ENCODE data around the gene DPP6.

DNA sequence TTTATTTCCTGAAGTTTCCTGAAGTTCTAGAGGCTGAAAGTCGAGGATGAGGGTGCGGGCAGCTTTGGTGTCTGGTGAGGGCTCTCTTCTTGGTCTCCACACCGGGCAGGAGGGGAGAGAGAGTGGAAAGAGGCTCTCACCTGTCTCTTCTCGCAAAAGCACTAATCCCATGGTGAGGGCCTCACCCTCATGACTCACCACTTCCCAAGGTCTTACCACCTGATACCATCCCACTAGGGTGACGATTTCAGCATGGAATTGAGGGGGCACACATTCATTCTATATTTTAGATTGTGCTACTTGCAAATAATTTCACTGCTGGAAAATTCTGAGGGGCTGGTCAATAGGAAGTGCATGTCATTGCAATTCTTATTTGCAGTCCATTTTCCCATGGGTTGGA lies 292.9 kb downstream of the DPP6 start:
- TF ChIP-seq, protein P1, sequence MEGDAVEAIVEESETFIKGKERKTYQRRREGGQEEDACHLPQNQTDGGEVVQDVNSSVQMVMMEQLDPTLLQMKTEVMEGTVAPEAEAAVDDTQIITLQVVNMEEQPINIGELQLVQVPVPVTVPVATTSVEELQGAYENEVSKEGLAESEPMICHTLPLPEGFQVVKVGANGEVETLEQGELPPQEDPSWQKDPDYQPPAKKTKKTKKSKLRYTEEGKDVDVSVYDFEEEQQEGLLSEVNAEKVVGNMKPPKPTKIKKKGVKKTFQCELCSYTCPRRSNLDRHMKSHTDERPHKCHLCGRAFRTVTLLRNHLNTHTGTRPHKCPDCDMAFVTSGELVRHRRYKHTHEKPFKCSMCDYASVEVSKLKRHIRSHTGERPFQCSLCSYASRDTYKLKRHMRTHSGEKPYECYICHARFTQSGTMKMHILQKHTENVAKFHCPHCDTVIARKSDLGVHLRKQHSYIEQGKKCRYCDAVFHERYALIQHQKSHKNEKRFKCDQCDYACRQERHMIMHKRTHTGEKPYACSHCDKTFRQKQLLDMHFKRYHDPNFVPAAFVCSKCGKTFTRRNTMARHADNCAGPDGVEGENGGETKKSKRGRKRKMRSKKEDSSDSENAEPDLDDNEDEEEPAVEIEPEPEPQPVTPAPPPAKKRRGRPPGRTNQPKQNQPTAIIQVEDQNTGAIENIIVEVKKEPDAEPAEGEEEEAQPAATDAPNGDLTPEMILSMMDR (conservative IDR thresholded peaks at IDR 0.05; ENCODE audit: low read depth, low read length) = no peak
- no peak for TF ChIP-seq EZH2 (IDR thresholded peaks at IDR 0.05; ENCODE audit: low read length, unreplicated experiment)
